ENCODE results near the gene PFKL.

Gene PFKL

DNA sequence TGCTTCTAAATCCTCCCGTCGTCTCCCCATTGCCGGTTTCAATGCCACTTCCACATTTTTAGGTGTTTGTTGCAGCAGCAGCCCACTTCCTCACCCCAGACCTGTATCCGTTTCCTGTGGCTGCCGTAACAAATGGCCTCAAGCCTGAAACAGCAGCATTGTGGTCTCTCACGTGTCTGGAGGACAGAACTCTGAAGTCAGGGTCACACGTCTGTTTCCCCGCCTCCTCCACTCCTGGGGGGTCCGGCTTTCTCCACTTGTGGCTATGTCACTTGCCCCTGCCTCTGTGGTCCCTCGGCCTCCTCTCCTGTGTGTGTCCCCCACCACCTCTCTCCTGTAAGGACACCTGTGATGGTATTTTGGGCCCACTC is 75.4 kb downstream of the PFKL start:
- no peak for TF ChIP-seq CTCF (conservative IDR thresholded peaks at IDR 0.05; ENCODE audit: low read depth, low read length)
- no peak for DNase-seq (ENCODE audit: low read depth)
- no peak overlapping the region for H3K4me3 ChIP-seq (ENCODE audit: low read length)

DNA sequence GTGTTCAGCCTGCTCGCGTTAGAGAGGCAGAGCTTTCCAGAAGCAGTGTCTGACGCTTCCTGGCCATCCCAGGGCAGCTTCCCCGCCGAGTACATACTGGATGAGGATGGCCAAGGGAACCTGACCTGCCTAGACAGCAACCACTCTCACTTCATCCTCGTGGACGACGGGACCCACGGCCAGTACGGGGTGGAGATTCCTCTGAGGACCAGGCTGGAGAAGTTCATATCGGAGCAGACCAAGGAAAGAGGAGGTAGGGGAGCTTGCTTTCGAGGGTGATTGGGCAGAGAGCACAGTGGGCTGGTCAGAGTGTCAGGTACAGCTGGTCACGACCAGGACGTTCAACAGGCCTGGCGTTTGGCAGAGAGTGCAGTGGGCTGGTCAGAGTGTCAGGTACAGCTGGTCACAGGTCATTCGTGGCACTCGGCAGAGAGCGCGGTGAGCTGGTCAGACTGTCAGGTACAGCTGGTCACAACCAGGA is 75.9 kb downstream of the PFKL start:
- DNase-seq (ENCODE audit: low read depth), result no peak
- H3K4me3 ChIP-seq (ENCODE audit: low read length), result no peak overlapping the region
- no peak for TF ChIP-seq CTCF (conservative IDR thresholded peaks at IDR 0.05; ENCODE audit: low read depth, low read length)

GRCh38 chr21:44376606-44377005 is 76.8 kb downstream of the PFKL start:
- DNase-seq (ENCODE audit: low read depth), result no peak
- TF ChIP-seq CTCF (conservative IDR thresholded peaks at IDR 0.05; ENCODE audit: low read depth, low read length), result no peak

More at GRCh38 chr21:44376606-44377005, 76.8 kb downstream of the PFKL start:
- no peak overlapping the region for H3K4me3 ChIP-seq (ENCODE audit: low read length)

All from retinal pigment epithelial cell (primary cell).